ENCODE results near the gene ZNF792.
"Not testable (repeated sequence)": the region's sequence is repeated elsewhere in the genome, so short reads cannot be mapped to it uniquely, and the experiment has no call there.

The ZNF792 gene

GRCh38 chr19:34920090-34920786 is 43.8 kb downstream of the ZNF792 start:
- DNase-seq = not testable (repeated sequence)

- no peak for DNase-seq
Observed at GRCh38 chr19:34918190-34918589, 45.8 kb downstream of the ZNF792 start.

- not testable (repeated sequence) for DNase-seq
Observed at GRCh38 chr19:34917144-34917543, 46.9 kb downstream of the ZNF792 start.

- no peak for DNase-seq
Observed at GRCh38 chr19:34910770-34911169, 53.3 kb downstream of the ZNF792 start.

Data from activated naive CD4-positive, alpha-beta T cell treated with Interleukin-2 at 50 U/mL for 16 hours (primary cell).